Measurements from ENCODE around the gene HUWE1. TPM values are rescaled to one million over a fixed set of nuclear protein-coding genes. Genes with fewer than 3 reads are reported as not detected.

Gene HUWE1
- total and polyA plus RNA-seq, 2 donors (not counting 1 experiment from before 2014, with no cell fraction given): 52.8 to 146 TPM

- Histone ChIP-seq H3K36me3 (ENCODE audit: control insufficient read depth, insufficient read depth, low read length) (peaks cover 6% of the 10 kb centered on the region), H3K27me3 (ENCODE audit: control insufficient read depth, insufficient read depth, low read length) (no peaks in the 10 kb centered on the region), H3K4me2 (ENCODE audit: extremely low read depth, insufficient read depth, low read length) (no peak overlapping the region), H3K79me2 (ENCODE audit: control insufficient read depth, insufficient read depth, low read length) (no peaks in the 10 kb centered on the region), H3K9me3 (ENCODE audit: control insufficient read depth, insufficient read depth, low read depth, low read length) (no peaks in the 10 kb centered on the region), H2AFZ (ENCODE audit: low read length) (no peak overlapping the region), H3K4me1 (ENCODE audit: control insufficient read depth, extremely low read depth, insufficient read depth, low read length) (no peaks in the 10 kb centered on the region), H4K20me1 (ENCODE audit: control insufficient read depth, extremely low read depth, insufficient read depth, low read length) (no peaks in the 10 kb centered on the region), H3K4me3 (replicated peaks in 1 of 4; ENCODE audit: control extremely low read depth in 1 of 4, insufficient read depth in 1 of 4, low read depth in 3 of 4, low read length in 4 of 4) (no peak overlapping the region), H3K27ac (ENCODE audit: insufficient read depth, low read length) (no peak overlapping the region), H3K9ac (ENCODE audit: insufficient read depth, low read length) (no peak overlapping the region)
- TF ChIP-seq EZH2 (IDR thresholded peaks at IDR 0.05; ENCODE audit: low read length, missing control alignments) (no peak), CTCF (conservative IDR thresholded peaks at IDR 0.05 in 1 of 2, IDR thresholded peaks at IDR 0.05 in 1 of 2; ENCODE audit: low read depth in 1 of 2, low read length in 2 of 2) (no peak)
- no peak for DNase-seq (ENCODE audit: low read depth in 2 of 2)
These were observed 91.2 kb downstream of the HUWE1 start for GRCh38 chrX:53595266-53595810.

- H3K79me2 ChIP-seq (ENCODE audit: control insufficient read depth, insufficient read depth, low read length): no peaks in the 10 kb centered on the region
- no peak overlapping the region for H3K9ac ChIP-seq (ENCODE audit: insufficient read depth, low read length)
- DNase-seq (ENCODE audit: low read depth in 2 of 2): peak; percentile 5 to 59
- H3K4me2 ChIP-seq (ENCODE audit: extremely low read depth, insufficient read depth, low read length): no peak overlapping the region
- no peak overlapping the region for H3K4me3 ChIP-seq (replicated peaks in 1 of 4; ENCODE audit: control extremely low read depth in 1 of 4, insufficient read depth in 1 of 4, low read depth in 3 of 4, low read length in 4 of 4)
- no peak overlapping the region for H2AFZ ChIP-seq (ENCODE audit: low read length)
- no peak overlapping the region for H3K27ac ChIP-seq (ENCODE audit: insufficient read depth, low read length)
- H3K9me3 ChIP-seq (ENCODE audit: control insufficient read depth, insufficient read depth, low read depth, low read length): no peaks in the 10 kb centered on the region
- TF ChIP-seq EZH2 (IDR thresholded peaks at IDR 0.05; ENCODE audit: low read length, missing control alignments): no peak
- no peak for TF ChIP-seq CTCF (conservative IDR thresholded peaks at IDR 0.05 in 1 of 2, IDR thresholded peaks at IDR 0.05 in 1 of 2; ENCODE audit: low read depth in 1 of 2, low read length in 2 of 2)
- no peaks in the 10 kb centered on the region for H3K4me1 ChIP-seq (ENCODE audit: control insufficient read depth, extremely low read depth, insufficient read depth, low read length)
- H3K27me3 ChIP-seq (ENCODE audit: control insufficient read depth, insufficient read depth, low read length): no peaks in the 10 kb centered on the region
- H3K36me3 ChIP-seq (ENCODE audit: control insufficient read depth, insufficient read depth, low read length): peaks cover 8% of the 10 kb centered on the region
- no peaks in the 10 kb centered on the region for H4K20me1 ChIP-seq (ENCODE audit: control insufficient read depth, extremely low read depth, insufficient read depth, low read length)
These were observed 92.2 kb downstream of the HUWE1 start for GRCh38 chrX:53594354-53594753.

- H3K9me3 ChIP-seq (ENCODE audit: control insufficient read depth, insufficient read depth, low read depth, low read length): no peaks in the 10 kb centered on the region
- H4K20me1 ChIP-seq (ENCODE audit: control insufficient read depth, extremely low read depth, insufficient read depth, low read length): no peaks in the 10 kb centered on the region
- DNase-seq (ENCODE audit: low read depth in 2 of 2): peak in 1 of 2 donors; percentile 16
- H3K9ac ChIP-seq (ENCODE audit: insufficient read depth, low read length): no peak overlapping the region
- no peak overlapping the region for H3K27ac ChIP-seq (ENCODE audit: insufficient read depth, low read length)
- TF ChIP-seq CTCF (conservative IDR thresholded peaks at IDR 0.05 in 1 of 2, IDR thresholded peaks at IDR 0.05 in 1 of 2; ENCODE audit: low read depth in 1 of 2, low read length in 2 of 2) (no peak), EZH2 (IDR thresholded peaks at IDR 0.05; ENCODE audit: low read length, missing control alignments) (no peak)
- no peak overlapping the region for H3K4me3 ChIP-seq (replicated peaks in 1 of 4; ENCODE audit: control extremely low read depth in 1 of 4, insufficient read depth in 1 of 4, low read depth in 3 of 4, low read length in 4 of 4)
- no peaks in the 10 kb centered on the region for H3K4me1 ChIP-seq (ENCODE audit: control insufficient read depth, extremely low read depth, insufficient read depth, low read length)
- no peaks in the 10 kb centered on the region for H3K79me2 ChIP-seq (ENCODE audit: control insufficient read depth, insufficient read depth, low read length)
- no peaks in the 10 kb centered on the region for H3K27me3 ChIP-seq (ENCODE audit: control insufficient read depth, insufficient read depth, low read length)
- no peak overlapping the region for H3K4me2 ChIP-seq (ENCODE audit: extremely low read depth, insufficient read depth, low read length)
- H3K36me3 ChIP-seq (ENCODE audit: control insufficient read depth, insufficient read depth, low read length): peaks cover 8% of the 10 kb centered on the region
- no peak overlapping the region for H2AFZ ChIP-seq (ENCODE audit: low read length)
These were observed 98.6 kb downstream of the HUWE1 start for GRCh38 chrX:53587795-53588420.

All from fibroblast of lung (primary cell).